HG02938 (cell line): ENCODE results near the gene C1orf50.
"Not testable (repeated sequence)": the region's sequence is repeated elsewhere in the genome, so short reads cannot be mapped to it uniquely, and the experiment has no call there.

Experiments used
- ATAC-seq: cut with Tn5 transposase; IDR thresholded peaks from one replicate; pipeline ENCODE4 v1.9.1; 2021; ENCODE audit warnings: mild to moderate bottlenecking, moderate library complexity; ENCODE audit not compliant: unreplicated experiment

The C1orf50 gene

DNA sequence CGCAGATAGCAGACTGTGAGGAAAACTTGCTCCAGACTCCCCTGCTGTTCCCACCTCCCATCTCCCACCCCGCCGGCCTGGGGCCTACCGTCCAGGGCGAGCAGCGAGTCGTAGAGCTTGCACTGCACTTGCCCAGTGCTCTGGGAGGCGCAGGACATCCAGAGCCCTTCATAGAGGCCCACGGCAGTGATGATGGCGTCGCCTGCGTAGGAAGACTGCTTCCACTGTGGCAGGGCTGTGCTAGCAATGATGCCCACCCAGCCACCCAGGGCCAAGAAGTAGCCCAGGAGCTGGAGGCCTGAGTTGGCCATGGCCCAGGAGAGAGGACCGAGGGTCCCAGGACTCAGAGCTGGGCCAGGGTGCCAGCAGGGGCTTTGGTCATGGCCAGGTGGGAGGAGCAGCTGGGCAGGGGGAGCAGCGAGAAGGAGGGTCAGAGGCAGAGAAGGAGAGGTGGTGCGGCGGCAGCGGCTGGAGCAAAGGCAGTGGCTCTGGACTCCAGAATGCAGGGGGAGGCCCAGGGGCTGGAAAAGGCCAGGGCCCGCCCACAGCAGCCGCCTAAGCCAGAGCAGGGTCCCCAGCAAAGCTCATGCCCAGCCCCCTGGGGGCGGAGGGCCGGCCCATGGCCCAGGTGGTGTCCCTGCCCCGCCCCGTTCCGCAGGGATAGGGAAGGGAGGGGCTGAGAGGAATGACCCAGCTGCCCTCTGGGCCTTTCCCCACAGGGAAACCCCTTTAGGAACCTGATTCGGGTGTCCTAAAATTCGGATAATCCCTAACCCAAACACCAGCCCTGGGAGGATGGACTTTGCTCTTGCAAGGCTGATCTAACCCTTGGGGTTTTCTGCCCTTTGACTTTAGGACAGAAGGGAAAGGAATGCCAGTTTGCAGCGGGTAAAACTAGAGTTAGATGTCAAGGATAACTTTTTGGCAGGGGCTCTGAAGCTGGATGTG, 27.0 kb upstream of the C1orf50 start, which contains the start of gene CLDN19:
CLDN19 (minus strand) TSS at position 484 of the 948 bp plus-strand sequence; CDS start at position 311, 173 bp downstream.
- no peak for ATAC-seq

DNA sequence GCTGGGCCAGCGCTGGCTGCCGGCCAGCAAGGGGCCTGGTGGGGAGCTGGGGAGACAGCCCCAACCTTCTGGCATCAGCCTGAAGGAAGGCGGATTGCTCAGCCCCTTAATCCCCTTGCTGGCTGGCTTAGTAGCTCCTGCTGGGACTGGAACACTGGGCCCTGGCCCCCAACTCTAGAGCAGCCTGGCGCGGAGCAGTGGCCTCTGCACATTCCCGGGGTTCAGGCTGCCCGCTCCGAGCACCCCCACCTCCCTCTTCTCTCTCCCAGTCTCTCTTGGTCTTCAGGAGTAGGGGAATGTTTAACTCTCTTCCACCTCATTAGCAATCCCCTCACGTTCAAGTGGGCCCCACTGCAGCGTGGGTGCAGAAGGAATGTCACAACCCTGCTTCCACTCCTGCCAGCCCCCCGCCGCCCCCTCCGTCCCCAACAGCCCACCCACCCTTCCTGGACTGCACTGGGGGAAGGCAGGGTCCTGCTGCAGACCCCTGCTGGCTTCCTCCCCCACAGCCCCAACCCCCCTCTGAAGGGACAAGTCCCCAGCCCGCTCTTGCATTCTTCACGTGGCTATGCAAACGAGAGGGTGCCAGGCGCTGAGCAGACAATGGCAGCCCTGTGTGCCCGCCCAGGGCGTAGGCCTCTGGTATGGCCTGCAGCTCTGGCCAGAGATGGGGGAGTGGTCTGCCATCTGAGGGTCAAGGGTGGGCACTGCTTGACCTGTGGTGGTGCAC, 26.0 kb upstream of the C1orf50 start:
- ATAC-seq = no peak

DNA sequence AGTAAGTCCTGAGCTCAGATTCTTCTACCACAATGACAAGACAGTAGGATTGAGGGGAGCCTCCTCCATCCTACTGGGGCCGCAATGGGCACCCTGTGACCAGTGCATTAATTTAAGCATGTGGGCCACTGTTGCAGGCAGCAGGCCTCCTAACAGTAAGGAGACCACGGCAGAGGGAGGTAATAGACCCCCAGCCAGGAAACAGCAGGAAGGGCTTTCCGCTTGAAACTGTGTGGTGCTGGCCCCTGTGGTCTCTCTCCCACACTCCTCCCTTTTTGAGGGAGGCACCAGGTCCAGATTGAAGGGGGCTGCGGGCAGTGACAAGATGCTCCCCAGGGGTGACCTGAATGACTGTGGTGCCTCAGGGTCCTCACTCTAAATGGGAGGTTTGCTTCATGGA, 25.3 kb upstream of the C1orf50 start:
- ATAC-seq = no peak

DNA sequence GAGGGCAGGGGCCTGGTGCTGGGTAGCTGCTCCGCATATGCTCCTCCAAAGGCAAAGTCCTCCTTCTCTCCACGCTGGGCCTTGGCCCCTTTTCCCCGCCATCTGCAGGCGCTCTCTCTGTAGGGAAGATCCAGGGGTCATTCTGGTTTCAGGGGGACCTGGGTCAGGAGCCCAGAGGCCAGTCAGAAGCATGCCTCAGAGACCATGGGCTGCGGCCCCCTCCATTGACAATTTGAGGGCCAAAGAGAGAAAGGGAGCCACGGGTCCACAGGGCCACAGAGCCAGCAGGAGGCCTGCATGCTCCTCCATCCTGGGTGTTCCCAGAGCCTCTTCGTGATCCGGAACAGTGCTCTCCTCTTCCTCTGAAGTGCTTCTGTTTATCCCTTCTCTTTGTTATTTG, 24.9 kb upstream of the C1orf50 start:
- no peak for ATAC-seq

- no peak for ATAC-seq
Measured at GRCh38 chr1:42742617-42743316, 24.3 kb upstream of the C1orf50 start.

DNA sequence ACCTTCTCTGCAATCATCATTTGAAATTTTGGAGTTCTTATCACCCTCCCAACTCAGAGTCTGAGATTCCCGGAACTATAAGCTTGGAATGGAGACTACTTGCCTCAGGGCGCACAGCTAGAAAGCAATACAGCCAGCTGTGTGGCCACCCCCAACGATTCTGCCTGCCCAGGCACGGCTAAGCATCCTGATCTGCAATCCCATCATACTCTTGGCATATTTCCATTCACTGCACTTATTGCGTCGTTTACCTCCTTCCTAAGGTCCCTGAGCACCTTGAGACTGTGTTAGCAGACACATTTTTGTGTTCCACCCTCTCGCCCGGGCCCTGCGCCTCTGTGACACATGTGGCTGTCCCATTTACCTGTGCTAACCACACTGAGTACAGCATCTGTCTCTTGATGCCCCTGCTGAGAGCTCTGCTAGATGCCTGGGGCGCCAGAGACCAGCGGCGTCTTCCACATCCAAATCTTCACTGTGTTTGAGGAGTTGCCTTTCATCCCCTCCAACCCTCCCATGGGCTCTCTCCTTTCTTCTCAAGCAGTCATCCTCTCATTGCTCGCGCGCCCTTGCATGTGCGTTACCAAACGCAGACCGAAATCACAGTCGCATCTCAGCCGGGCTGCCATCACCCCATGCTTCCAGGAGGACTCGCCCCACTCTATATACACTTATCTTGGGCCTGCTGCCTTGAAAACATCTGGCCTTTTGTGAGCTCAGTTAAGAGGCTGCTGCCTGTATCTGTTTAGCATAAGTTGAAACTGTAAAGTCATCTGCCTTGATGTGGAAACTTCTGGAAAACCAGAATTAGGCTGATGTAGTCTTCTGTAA, 23.5 kb upstream of the C1orf50 start:
- no peak for ATAC-seq

GRCh38 chr1:42744148-42744413, 23.0 kb upstream of the C1orf50 start:
- no peak for ATAC-seq

DNA sequence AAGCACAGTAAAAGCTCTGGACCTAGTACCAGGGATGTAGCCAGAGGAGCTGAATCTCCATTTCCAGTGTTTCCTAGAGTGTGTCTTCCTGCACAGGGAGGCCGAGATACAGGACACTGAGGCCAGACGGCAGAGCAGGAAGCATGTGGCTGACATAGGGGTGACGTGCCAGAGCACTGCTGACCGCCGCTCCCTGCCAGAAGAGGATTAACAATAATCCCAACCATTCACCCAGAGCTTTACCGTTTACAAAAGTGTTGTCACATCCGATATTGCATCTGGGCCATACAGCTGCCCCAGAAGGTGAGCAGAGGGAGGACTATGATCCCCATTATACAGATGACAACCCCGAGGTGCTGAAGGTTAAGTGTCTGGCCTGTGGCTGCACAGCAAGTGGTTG, 21.2 kb upstream of the C1orf50 start:
- no peak for ATAC-seq

- ATAC-seq = no peak
Measured at GRCh38 chr1:42746436-42747105, 20.5 kb upstream of the C1orf50 start.

DNA sequence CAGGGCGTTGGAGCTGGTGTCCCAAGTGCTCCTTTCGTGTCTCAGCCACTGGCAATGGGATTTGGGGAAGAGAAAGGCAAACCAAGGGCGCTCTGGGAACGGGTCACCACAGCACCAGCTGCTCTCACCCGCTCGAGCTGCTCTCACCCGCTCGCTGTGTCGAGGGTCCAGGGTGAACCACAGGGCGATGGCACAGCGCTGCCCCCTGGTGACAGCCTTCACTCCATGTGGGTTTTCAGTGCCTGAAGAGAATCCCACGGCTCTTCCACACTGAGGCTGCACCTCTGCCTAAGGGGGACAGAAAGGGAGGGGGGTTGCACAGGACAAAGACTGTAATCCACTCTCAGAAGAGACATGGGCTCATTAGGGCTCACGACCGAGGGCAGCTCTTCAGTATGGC, 19.9 kb upstream of the C1orf50 start:
- ATAC-seq = no peak

DNA sequence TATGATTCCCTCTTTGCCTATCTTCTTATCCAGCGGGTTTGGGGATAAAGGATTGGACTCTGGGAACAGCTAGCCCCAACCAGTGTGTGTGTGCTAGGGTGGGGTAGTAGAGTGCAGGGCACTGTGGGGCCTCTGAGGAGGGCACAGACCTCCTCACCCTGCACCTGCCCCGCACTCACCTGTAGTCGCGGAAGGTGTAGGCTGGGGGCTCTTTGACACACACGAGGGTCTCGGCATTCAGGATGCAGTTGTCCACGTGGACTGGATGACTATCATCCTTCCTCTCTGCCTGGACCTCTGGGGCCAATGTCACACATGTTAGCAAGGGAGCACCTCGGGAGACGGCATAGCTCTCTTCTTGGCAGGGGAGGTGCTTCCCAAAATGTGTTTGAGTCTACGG, 19.0 kb upstream of the C1orf50 start:
- no peak for ATAC-seq

- ATAC-seq = no peak
Measured at GRCh38 chr1:42748461-42749410, 18.3 kb upstream of the C1orf50 start.

- ATAC-seq = no peak
Measured at GRCh38 chr1:42750041-42750440, 17.0 kb upstream of the C1orf50 start.

GRCh38 chr1:42751511-42752070, 15.5 kb upstream of the C1orf50 start:
- ATAC-seq = not testable (repeated sequence)

- no peak for ATAC-seq
Measured at GRCh38 chr1:42752284-42752683, 14.8 kb upstream of the C1orf50 start.

DNA sequence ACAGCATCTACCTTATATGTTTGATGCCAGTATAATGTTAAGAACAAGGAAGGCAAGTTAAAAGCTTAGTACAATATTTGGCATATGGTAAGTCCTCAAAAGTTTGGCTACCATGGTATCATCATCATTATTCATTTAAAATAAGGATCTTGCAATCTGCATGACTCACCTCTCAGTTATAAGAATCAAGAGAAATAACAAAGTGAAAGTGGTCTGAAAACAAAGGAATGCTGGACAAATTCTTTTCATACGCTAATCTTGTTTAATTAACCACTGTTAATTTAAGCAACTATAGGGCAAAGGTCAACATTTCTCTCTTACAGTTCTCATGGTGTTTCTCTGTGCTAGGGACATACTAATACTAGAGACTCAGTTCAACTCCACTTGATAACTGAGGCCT, 14.0 kb upstream of the C1orf50 start:
- ATAC-seq = no peak

DNA sequence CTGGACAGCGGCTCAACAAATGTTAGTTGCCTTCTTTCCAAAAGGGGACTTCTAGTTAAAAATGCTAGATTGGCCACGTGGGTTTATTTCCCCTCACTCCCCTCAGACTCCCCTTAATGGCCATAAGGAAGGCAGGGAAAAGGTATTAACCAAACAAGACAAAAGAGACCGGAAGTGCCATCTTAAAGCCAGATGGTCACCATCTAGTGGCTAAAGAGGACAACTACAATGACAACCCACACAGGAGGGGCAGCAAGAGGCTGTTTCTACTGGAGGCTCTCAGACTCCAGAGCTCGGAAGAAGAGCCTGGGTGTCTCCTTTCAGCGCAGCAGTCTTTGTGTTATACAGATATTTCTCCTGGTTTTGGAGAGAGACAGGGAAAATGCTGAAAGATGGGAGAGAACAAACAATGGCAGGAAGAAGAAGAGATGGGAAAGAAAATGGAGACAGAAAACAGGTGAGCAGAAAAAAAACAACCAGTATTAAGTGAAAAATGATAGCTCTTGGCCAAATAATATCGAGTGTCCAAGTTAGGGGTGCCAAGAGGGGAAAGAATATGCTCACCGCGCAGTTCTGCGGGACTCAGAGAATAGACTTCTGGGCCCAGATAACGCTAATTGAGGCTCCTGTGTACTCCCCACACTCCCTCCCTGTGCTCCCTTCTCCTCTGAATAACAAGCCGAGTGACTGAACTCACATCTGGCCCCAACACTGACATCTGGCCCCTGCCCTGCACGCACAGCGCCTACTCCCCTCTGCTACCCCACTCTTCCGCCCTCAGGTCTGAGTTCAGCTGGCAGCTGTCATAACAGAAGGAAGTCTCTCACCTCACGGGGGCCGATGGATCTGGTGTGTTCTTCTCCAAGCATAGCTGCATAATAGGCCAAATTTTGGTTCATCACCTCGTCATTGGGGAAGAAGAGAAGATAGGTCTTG, 9.8 kb upstream of the C1orf50 start:
- ATAC-seq = no peak

DNA sequence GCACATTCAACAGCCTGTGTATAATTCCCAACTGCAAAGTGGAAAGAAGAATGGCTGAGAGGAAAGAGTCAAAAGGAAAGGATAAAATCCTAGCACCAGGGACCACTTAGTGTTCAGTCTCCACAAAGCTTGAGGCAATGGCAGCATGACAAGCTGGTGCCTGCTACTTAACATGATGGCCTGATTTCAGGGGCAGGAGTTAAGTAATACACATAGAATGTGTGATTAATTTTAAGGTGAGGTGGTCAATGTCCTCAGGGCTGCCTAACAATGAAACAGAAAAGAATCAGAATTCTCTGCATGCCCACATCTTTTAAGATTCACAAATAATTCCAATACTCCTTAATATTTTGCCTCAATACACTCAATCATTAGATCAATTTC, 9.2 kb upstream of the C1orf50 start:
- no peak for ATAC-seq
